HepG2 (cell line): ENCODE results near the gene IRAK3. TPM values are rescaled to one million over a fixed set of nuclear protein-coding genes. Genes with fewer than 3 reads are reported as not detected.

ENCODE experiments used
- HMG20A ChIP-seq: IDR thresholded peaks from 2 replicates; pipeline ENCODE4 v1.6.1; 2016; ENCODE audit warnings: borderline replicate concordance
- IKZF1 ChIP-seq: fragments of 450-650 bp; IDR thresholded peaks from 2 replicates; pipeline ENCODE4 v1.7.1; 2016
- MAFK ChIP-seq, 2 experiments: IDR thresholded peaks in 1 of 2; conservative IDR thresholded peaks in 1 of 2; 2 replicates each; pipeline ENCODE4 v1.6.1; 2011; ENCODE audit warnings: improper control_type of control experiment in 2 of 2, low read length in 2 of 2
- MED8 ChIP-seq: sonication (generic); formaldehyde crosslinking; IDR thresholded peaks from 2 replicates; pipeline ENCODE4 v1.8.1; 2023; ENCODE audit warnings: mild to moderate bottlenecking, missing genetic modification reagents; ENCODE audit not compliant: insufficient replicate concordance
- NR2F1 ChIP-seq, 2 experiments: fragments of 450-650 bp in 1 of 2; formaldehyde crosslinking in 1 of 2; IDR thresholded peaks; 2 replicates each; pipeline versions ENCODE4 v1.5.0 to v1.6.1; 2016 to 2020; ENCODE audit warnings: mild to moderate bottlenecking in 1 of 2, missing compliant biosample characterization in 1 of 2, missing genetic modification reagents in 1 of 2, moderate library complexity in 1 of 2
- ONECUT2 ChIP-seq: sonication (generic); formaldehyde crosslinking; IDR thresholded peaks from 2 replicates; pipeline ENCODE4 v1.4.0; 2020; ENCODE audit warnings: missing genetic modification reagents
- RFX1 ChIP-seq: fragments of 450-650 bp; IDR thresholded peaks from 2 replicates; pipeline ENCODE4 v1.6.1; 2017
- SUZ12 ChIP-seq: fragments of 150-350 bp; IDR thresholded peaks from 2 replicates; pipeline ENCODE4 v1.6.1; 2014; ENCODE audit warnings: low read depth, low read length
- TERF1 ChIP-seq: sonication (generic); formaldehyde crosslinking; IDR thresholded peaks from 2 replicates; pipeline ENCODE4 v1.8.0; 2022; ENCODE audit warnings: mild to moderate bottlenecking, missing genetic modification reagents, moderate library complexity
- YEATS4 ChIP-seq: sonication (generic); formaldehyde crosslinking; IDR thresholded peaks from 2 replicates; pipeline ENCODE4 v1.4.0; 2020; ENCODE audit warnings: missing genetic modification reagents, borderline replicate concordance
- ZIK1 ChIP-seq: sonication (generic); formaldehyde crosslinking; IDR thresholded peaks from 2 replicates; pipeline ENCODE4 v1.5.0; 2020; ENCODE audit warnings: mild to moderate bottlenecking, low read depth, missing genetic modification reagents, borderline replicate concordance
- ZNF646 ChIP-seq: sonication (generic); formaldehyde crosslinking; IDR thresholded peaks from 2 replicates; pipeline ENCODE4 v1.9.0; 2021; ENCODE audit warnings: mild to moderate bottlenecking, missing genetic modification reagents
- ZNF660 ChIP-seq: sonication (generic); formaldehyde crosslinking; IDR thresholded peaks from 2 replicates; pipeline ENCODE4 v1.5.1; 2020; ENCODE audit warnings: mild to moderate bottlenecking, low read depth, missing genetic modification reagents, borderline replicate concordance
- ZNF678 ChIP-seq: sonication (generic); formaldehyde crosslinking; IDR thresholded peaks from 2 replicates; pipeline ENCODE4 v1.4.0; 2020; ENCODE audit warnings: mild to moderate bottlenecking, missing genetic modification reagents
- ZNF792 ChIP-seq: IDR thresholded peaks from 2 replicates; pipeline ENCODE4 v1.6.1; 2016
- ZNF841 ChIP-seq: sonication (generic); formaldehyde crosslinking; IDR thresholded peaks from 2 replicates; pipeline ENCODE4 v1.8.1; 2023; ENCODE audit warnings: missing genetic modification reagents, borderline replicate concordance
- polyA plus RNA-seq, 8 experiments: library from polyadenylated mRNA; depleted of rRNA in 3 of 8; stranded (reverse) in 7 of 8; unstranded in 1 of 8; fragments of >200 nt; fragmentation: Illumina TruSeq in 4 of 8; extraction: Trizol in 4 of 8; gene quantifications; 2 replicates each; pipeline versions ENCODE4 v1.2.1 to v1.2.3, GENCODE V29; 2011 to 2016; ENCODE audit warnings: low read depth in 4 of 8, missing spikeins in 1 of 8, mixed read lengths in 1 of 8; ENCODE audit not compliant: insufficient read depth in 1 of 8
- total RNA-seq, 5 experiments: library from RNA; depleted of rRNA; stranded (reverse); fragments of >200 nt; fragmentation: Illumina TruSeq; extraction: Trizol; gene quantifications; 2 replicates each; pipeline ENCODE4 v1.2.3, GENCODE V29; 2016; ENCODE audit warnings: low read depth in 1 of 5
- TF ChIP-seq, protein P1 (sequence below): sonication (generic); formaldehyde crosslinking; IDR thresholded peaks from 2 replicates; pipeline ENCODE4 v1.5.1; 2020; ENCODE audit warnings: mild to moderate bottlenecking, missing genetic modification reagents, moderate library complexity
- TF ChIP-seq, protein P2 (sequence below): IDR thresholded peaks from 2 replicates; pipeline ENCODE4 v1.6.1; 2012; ENCODE audit warnings: low read depth, low read length, improper control_type of control experiment

The IRAK3 gene
- total and polyA plus RNA-seq, 2 of the 13 experiments (the other 11 are each of a cell fraction or from before 2014, with no cell fraction given) = 0.01 TPM; not detected in 1

DNA sequence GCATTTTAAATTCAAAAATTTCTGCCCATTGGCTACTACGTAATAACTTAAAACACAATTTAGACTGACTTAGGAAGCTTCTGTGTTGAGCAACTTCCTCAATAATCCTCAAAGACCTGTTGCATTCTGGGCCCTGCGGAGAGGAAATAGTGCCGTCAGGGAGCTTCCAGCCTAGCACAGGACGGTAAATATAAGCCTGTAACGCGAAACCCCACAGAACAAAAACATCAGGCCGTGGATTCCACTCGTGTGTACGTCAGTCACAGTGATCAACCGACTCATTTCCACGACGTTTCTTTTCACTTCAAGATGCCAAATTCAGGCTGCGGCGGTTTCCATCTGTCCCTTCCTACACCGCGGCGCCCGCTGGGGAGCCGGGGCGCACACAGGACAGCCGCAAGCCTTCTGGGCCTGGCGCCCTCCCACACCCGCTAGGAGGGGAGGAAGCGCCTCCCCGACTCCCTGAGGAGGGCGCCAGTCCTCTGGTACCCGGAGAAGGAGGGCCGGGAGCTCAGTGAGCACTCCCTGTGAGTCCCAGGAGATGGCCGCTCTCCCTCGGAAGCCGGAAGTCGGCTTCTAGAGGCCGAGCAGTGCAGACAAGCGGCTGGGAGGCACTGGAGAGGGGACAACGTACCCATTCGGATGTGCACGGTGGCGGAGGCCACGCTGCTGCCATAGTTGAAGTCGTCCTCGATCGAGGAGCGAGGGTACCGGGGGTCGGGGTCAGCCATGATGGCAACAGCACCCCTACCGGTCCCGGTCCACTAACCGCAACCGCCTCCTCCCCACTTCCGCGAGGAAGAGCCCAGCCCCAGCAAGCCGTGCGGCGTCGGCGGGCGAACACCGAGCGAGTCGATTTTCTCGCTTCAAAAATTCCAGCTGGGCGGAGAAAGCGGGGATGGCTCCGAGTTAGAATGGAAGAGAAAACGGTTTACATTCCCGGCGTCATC lies 19.5 kb upstream of the IRAK3 start, which contains the start of gene TMBIM4 (continued):
- TF ChIP-seq ZIK1 (CRISPR knock-in tag) (peak; percentile 25; the same call in 1 of the 2 replicates), NR2F1 (CRISPR knock-in tag; IDR thresholded peaks at IDR 0.05) (peak in 1 of 2 experiments; percentile 74; a peak in 1 of 4 replicates), ZNF792 (CRISPR knock-in tag) (peak; percentile 75; the same call in 1 of the 2 replicates), IKZF1 (no peak), MED8 (peak; percentile 57), TERF1 (CRISPR knock-in tag) (0 out of 2 replicates have a peak, but pooled peaks have one; percentile 68), HMG20A (CRISPR knock-in tag) (no peak), ZNF678 (CRISPR knock-in tag) (peak; percentile 96; the same call in 1 of the 2 replicates), RFX1 (no peak), ZNF660 (no peak), ZNF646 (CRISPR knock-in tag) (no peak), MAFK (conservative IDR thresholded peaks at IDR 0.05 in 1 of 2, IDR thresholded peaks at IDR 0.05 in 1 of 2; ENCODE audit: low read length in 2 of 2) (no peak), ZNF841 (CRISPR knock-in tag) (no peak; the same call in 1 of the 2 replicates), YEATS4 (CRISPR knock-in tag) (peak; percentile 83), ONECUT2 (CRISPR knock-in tag) (no peak), SUZ12 (no peak)
- TF ChIP-seq, protein P1, sequence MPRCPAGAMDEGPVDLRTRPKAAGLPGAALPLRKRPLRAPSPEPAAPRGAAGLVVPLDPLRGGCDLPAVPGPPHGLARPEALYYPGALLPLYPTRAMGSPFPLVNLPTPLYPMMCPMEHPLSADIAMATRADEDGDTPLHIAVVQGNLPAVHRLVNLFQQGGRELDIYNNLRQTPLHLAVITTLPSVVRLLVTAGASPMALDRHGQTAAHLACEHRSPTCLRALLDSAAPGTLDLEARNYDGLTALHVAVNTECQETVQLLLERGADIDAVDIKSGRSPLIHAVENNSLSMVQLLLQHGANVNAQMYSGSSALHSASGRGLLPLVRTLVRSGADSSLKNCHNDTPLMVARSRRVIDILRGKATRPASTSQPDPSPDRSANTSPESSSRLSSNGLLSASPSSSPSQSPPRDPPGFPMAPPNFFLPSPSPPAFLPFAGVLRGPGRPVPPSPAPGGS (CRISPR knock-in tag) = peak; percentile 69
- TF ChIP-seq, protein P2, sequence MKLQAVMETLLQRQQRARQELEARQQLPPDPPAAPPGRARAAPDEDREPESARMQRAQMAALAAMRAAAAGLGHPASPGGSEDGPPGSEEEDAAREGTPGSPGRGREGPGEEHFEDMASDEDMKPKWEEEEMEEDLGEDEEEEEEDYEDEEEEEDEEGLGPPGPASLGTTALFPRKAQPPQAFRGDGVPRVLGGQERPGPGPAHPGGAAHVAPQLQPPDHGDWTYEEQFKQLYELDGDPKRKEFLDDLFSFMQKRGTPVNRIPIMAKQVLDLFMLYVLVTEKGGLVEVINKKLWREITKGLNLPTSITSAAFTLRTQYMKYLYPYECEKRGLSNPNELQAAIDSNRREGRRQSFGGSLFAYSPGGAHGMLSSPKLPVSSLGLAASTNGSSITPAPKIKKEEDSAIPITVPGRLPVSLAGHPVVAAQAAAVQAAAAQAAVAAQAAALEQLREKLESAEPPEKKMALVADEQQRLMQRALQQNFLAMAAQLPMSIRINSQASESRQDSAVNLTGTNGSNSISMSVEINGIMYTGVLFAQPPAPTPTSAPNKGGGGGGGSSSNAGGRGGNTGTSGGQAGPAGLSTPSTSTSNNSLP = no peak
